ENCODE data around the gene CACUL1.

CACUL1 gene

GRCh38 chr10:118768041-118768919, 13.5 kb upstream of the CACUL1 start:
- H3K36me3 ChIP-seq (ENCODE audit: control insufficient read depth in 2 of 2, insufficient read depth in 2 of 2, low read length in 2 of 2), result no peaks in the 10 kb centered on the region
- H3K27ac ChIP-seq (ENCODE audit: low read length), result no peak overlapping the region
- H3K9ac ChIP-seq (ENCODE audit: low read length in 2 of 2), result no peak overlapping the region
- H3K4me1 ChIP-seq (ENCODE audit: control insufficient read depth, insufficient read depth, low read length), result no peaks in the 10 kb centered on the region
- no peaks in the 10 kb centered on the region for H3K27me3 ChIP-seq (ENCODE audit: control insufficient read depth in 1 of 2, insufficient read depth in 2 of 2, low read length in 2 of 2)
- H3K9me3 ChIP-seq (ENCODE audit: control insufficient read depth in 2 of 2, low read length in 2 of 2), result no peaks in the 10 kb centered on the region
- H3K4me3 ChIP-seq (ENCODE audit: low read length in 2 of 2), result no peak overlapping the region

DNA sequence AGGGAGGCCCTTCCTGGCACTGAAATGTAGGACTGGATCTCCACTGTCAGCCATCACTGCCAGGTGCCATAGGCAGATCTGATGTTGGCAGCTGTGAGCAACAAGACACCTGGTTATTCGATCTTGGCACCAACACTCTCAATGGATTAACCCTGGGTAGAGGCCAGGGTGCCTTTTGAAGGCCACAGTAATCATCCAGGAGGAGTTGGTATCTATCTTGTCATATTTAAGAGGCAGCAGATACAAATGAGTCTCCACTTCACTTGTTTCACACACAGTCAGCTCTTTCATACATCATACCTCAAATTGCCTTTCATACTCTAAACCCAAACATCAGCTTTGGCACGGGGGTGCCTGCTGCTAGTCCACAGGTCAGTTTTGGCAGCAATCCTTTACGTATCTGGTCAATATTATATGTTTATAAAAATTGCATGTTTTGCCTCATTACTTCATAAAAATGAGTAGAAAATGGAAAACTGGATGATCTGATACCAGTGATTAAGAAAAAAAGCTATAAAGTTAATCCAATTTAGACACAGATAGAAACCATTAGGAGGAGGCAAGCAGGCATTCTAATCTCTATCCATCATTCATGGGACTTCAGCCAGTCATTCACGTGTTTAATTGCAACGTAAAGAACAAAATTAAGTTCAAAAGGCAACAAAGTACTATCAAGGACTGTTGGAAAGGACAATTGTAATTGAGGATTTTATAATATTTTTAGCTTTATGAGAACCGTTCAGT, 12.7 kb upstream of the CACUL1 start:
- Histone ChIP-seq H3K4me3 (ENCODE audit: low read length in 2 of 2) (no peak overlapping the region), H3K27me3 (ENCODE audit: control insufficient read depth in 1 of 2, insufficient read depth in 2 of 2, low read length in 2 of 2) (no peaks in the 10 kb centered on the region), H3K36me3 (ENCODE audit: control insufficient read depth in 2 of 2, insufficient read depth in 2 of 2, low read length in 2 of 2) (no peaks in the 10 kb centered on the region), H3K4me1 (ENCODE audit: control insufficient read depth, insufficient read depth, low read length) (no peaks in the 10 kb centered on the region), H3K27ac (ENCODE audit: low read length) (no peak overlapping the region), H3K9me3 (ENCODE audit: control insufficient read depth in 2 of 2, low read length in 2 of 2) (no peaks in the 10 kb centered on the region), H3K9ac (ENCODE audit: low read length in 2 of 2) (no peak overlapping the region)

GRCh38 chr10:118764195-118764594, 9.4 kb upstream of the CACUL1 start:
- no peaks in the 10 kb centered on the region for H3K4me1 ChIP-seq (ENCODE audit: control insufficient read depth, insufficient read depth, low read length)
- no peak overlapping the region for H3K27ac ChIP-seq (ENCODE audit: low read length)
- no peaks in the 10 kb centered on the region for H3K27me3 ChIP-seq (ENCODE audit: control insufficient read depth in 1 of 2, insufficient read depth in 2 of 2, low read length in 2 of 2)
- H3K36me3 ChIP-seq (ENCODE audit: control insufficient read depth in 2 of 2, insufficient read depth in 2 of 2, low read length in 2 of 2), result no peaks in the 10 kb centered on the region
- no peak overlapping the region for H3K9ac ChIP-seq (ENCODE audit: low read length in 2 of 2)
- H3K9me3 ChIP-seq (ENCODE audit: control insufficient read depth in 2 of 2, low read length in 2 of 2), result no peaks in the 10 kb centered on the region
- no peak overlapping the region for H3K4me3 ChIP-seq (ENCODE audit: low read length in 2 of 2)

DNA sequence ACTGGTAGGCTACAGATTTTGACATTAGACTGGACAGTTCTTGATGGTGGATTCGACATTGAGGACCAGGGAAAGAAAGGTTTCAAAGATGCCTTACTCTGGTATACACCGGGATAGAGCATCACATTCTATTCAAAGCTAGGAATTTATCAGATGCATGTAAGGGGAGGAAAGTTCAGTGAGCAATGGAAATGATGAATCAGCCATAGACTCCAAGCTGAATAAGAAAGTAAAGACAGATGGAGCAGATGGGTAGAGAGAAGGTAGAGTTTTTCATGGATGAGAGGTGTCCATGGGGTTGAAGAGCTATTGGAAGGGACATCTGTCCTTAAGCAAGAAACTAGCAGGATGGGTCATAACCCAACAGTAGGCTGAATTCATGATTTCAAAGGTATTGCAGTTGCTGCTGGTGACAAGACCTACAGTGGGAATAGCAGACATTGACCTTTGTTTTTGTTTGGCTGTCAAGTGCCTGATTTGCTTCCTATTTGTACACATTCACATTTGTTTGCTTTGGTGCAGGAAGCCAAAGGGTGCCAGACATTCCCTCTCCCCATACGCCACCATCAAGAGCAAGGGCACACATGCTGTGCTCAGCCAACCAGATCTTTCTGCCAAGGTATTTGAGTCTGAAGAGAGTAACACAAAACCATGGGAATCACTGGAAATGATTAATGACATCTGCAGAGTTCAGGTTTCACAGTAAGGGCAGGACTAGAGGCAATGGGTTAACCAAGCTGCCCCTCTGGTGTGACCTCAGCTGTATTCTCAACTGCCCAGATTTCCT, 8.6 kb upstream of the CACUL1 start:
- H3K27ac ChIP-seq (ENCODE audit: low read length), result no peak overlapping the region
- H3K9me3 ChIP-seq (ENCODE audit: control insufficient read depth in 2 of 2, low read length in 2 of 2), result no peaks in the 10 kb centered on the region
- H3K27me3 ChIP-seq (ENCODE audit: control insufficient read depth in 1 of 2, insufficient read depth in 2 of 2, low read length in 2 of 2), result no peaks in the 10 kb centered on the region
- no peaks in the 10 kb centered on the region for H3K4me1 ChIP-seq (ENCODE audit: control insufficient read depth, insufficient read depth, low read length)
- no peak overlapping the region for H3K4me3 ChIP-seq (ENCODE audit: low read length in 2 of 2)
- H3K9ac ChIP-seq (ENCODE audit: low read length in 2 of 2), result no peak overlapping the region
- H3K36me3 ChIP-seq (ENCODE audit: control insufficient read depth in 2 of 2, insufficient read depth in 2 of 2, low read length in 2 of 2), result no peaks in the 10 kb centered on the region

DNA sequence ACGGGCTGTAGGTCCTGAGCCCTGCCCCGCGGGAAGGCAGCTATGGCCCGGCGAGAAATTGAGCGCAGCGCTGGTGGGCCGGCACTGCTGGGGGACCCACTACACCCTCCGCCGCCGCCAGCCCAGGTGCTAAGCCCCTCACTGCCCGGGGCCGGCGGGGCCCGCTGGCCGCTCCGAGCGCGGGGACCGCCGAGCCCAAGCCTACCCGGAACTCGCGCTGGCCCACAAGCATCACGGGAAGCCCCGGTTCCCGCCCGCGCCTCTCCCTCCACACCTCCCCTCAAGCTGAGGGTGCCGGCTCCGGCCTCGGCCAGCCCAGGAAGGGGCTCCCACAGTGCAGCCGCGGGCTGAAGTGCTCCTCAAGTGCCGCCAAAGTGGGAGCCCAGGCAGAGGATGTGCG, 5.5 kb upstream of the CACUL1 start:
- no peak overlapping the region for H3K9ac ChIP-seq (ENCODE audit: low read length in 2 of 2)
- H3K27me3 ChIP-seq (ENCODE audit: control insufficient read depth in 1 of 2, insufficient read depth in 2 of 2, low read length in 2 of 2), result no peaks in the 10 kb centered on the region
- no peaks in the 10 kb centered on the region for H3K9me3 ChIP-seq (ENCODE audit: control insufficient read depth in 2 of 2, low read length in 2 of 2)
- no peak overlapping the region for H3K4me3 ChIP-seq (ENCODE audit: low read length in 2 of 2)
- H3K36me3 ChIP-seq (ENCODE audit: control insufficient read depth in 2 of 2, insufficient read depth in 2 of 2, low read length in 2 of 2), result no peaks in the 10 kb centered on the region
- peaks cover 4% of the 10 kb centered on the region for H3K4me1 ChIP-seq (ENCODE audit: control insufficient read depth, insufficient read depth, low read length)
- H3K27ac ChIP-seq (ENCODE audit: low read length), result no peak overlapping the region

GRCh38 chr10:118758449-118758848, 3.7 kb upstream of the CACUL1 start:
- Histone ChIP-seq H3K9ac (ENCODE audit: low read length in 2 of 2) (no peak overlapping the region), H3K27ac (ENCODE audit: low read length) (no peak overlapping the region), H3K36me3 (ENCODE audit: control insufficient read depth in 2 of 2, insufficient read depth in 2 of 2, low read length in 2 of 2) (no peaks in the 10 kb centered on the region), H3K4me3 (ENCODE audit: low read length in 2 of 2) (no peak overlapping the region), H3K9me3 (ENCODE audit: control insufficient read depth in 2 of 2, low read length in 2 of 2) (no peaks in the 10 kb centered on the region), H3K27me3 (ENCODE audit: control insufficient read depth in 1 of 2, insufficient read depth in 2 of 2, low read length in 2 of 2) (no peaks in the 10 kb centered on the region), H3K4me1 (ENCODE audit: control insufficient read depth, insufficient read depth, low read length) (peaks cover 11% of the 10 kb centered on the region)

DNA sequence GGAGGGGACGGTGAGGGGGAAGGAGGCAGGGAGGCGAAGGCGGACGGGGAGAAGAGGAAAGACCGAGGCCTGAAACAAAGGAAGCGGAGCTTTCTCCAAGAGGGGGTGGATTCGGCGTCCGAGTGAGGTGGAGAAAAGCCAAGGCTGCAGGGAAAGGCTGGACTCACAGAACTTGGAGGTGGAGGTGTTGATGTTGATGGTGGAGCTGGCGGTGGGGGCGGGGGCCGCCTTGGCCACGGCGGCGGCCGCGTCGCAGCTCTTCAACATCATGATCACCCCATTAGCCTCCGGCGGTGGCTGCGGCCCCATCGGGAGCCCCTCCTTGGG, 578 bp downstream of the CACUL1 start:
- peaks cover 17% of the 10 kb centered on the region for H3K4me1 ChIP-seq (ENCODE audit: control insufficient read depth, insufficient read depth, low read length)

GRCh38 chr10:118753331-118754228, 1.2 kb downstream of the CACUL1 start:
- no peaks in the 10 kb centered on the region for H3K9me3 ChIP-seq (ENCODE audit: control insufficient read depth in 2 of 2, low read length in 2 of 2)
- peak overlapping the region; percentile 63 to 80 for H3K9ac ChIP-seq (ENCODE audit: low read length in 2 of 2)
- peak overlapping the region; percentile 71 to 91 for H3K4me3 ChIP-seq (ENCODE audit: low read length in 2 of 2)
- H3K27ac ChIP-seq (ENCODE audit: low read length), result no peak overlapping the region
- peaks cover 17% of the 10 kb centered on the region for H3K4me1 ChIP-seq (ENCODE audit: control insufficient read depth, insufficient read depth, low read length)
- H3K36me3 ChIP-seq (ENCODE audit: control insufficient read depth in 2 of 2, insufficient read depth in 2 of 2, low read length in 2 of 2), result no peaks in the 10 kb centered on the region
- H3K27me3 ChIP-seq (ENCODE audit: control insufficient read depth in 1 of 2, insufficient read depth in 2 of 2, low read length in 2 of 2), result no peaks in the 10 kb centered on the region

More for the DNA sequence above, 578 bp downstream of the CACUL1 start:
- Histone ChIP-seq H3K36me3 (ENCODE audit: control insufficient read depth in 2 of 2, insufficient read depth in 2 of 2, low read length in 2 of 2) (no peaks in the 10 kb centered on the region), H3K27ac (ENCODE audit: low read length) (peak overlapping the region; percentile 62), H3K9ac (ENCODE audit: low read length in 2 of 2) (peak overlapping the region; percentile 63 to 80), H3K27me3 (ENCODE audit: control insufficient read depth in 1 of 2, insufficient read depth in 2 of 2, low read length in 2 of 2) (no peaks in the 10 kb centered on the region), H3K9me3 (ENCODE audit: control insufficient read depth in 2 of 2, low read length in 2 of 2) (no peaks in the 10 kb centered on the region), H3K4me3 (ENCODE audit: low read length in 2 of 2) (peak overlapping the region; percentile 71 to 91)

- H3K4me3 ChIP-seq (ENCODE audit: low read length in 2 of 2), result no peak overlapping the region
- H3K27me3 ChIP-seq (ENCODE audit: control insufficient read depth in 1 of 2, insufficient read depth in 2 of 2, low read length in 2 of 2), result no peaks in the 10 kb centered on the region
- H3K36me3 ChIP-seq (ENCODE audit: control insufficient read depth in 2 of 2, insufficient read depth in 2 of 2, low read length in 2 of 2), result peaks cover 0 to 3% of the 10 kb centered on the region in 2 donors
- H3K4me1 ChIP-seq (ENCODE audit: control insufficient read depth, insufficient read depth, low read length), result peaks cover 17% of the 10 kb centered on the region
- no peak overlapping the region for H3K9ac ChIP-seq (ENCODE audit: low read length in 2 of 2)
- H3K27ac ChIP-seq (ENCODE audit: low read length), result no peak overlapping the region
- H3K9me3 ChIP-seq (ENCODE audit: control insufficient read depth in 2 of 2, low read length in 2 of 2), result no peaks in the 10 kb centered on the region
These were observed 2.4 kb downstream of the CACUL1 start for GRCh38 chr10:118752409-118752808.

- no peaks in the 10 kb centered on the region for H3K27me3 ChIP-seq (ENCODE audit: control insufficient read depth in 1 of 2, insufficient read depth in 2 of 2, low read length in 2 of 2)
- H3K4me3 ChIP-seq (ENCODE audit: low read length in 2 of 2), result no peak overlapping the region
- H3K9ac ChIP-seq (ENCODE audit: low read length in 2 of 2), result no peak overlapping the region
- peaks cover 17% of the 10 kb centered on the region for H3K4me1 ChIP-seq (ENCODE audit: control insufficient read depth, insufficient read depth, low read length)
- no peaks in the 10 kb centered on the region for H3K9me3 ChIP-seq (ENCODE audit: control insufficient read depth in 2 of 2, low read length in 2 of 2)
- H3K36me3 ChIP-seq (ENCODE audit: control insufficient read depth in 2 of 2, insufficient read depth in 2 of 2, low read length in 2 of 2), result peaks cover 0 to 3% of the 10 kb centered on the region in 2 donors
- no peak overlapping the region for H3K27ac ChIP-seq (ENCODE audit: low read length)
These were observed 3.5 kb downstream of the CACUL1 start for GRCh38 chr10:118751265-118751664.

Data from stomach smooth muscle (tissue), 2 donors.